ENCODE measurements around the gene PACSIN1.

Gene PACSIN1

GRCh38 chr6:34425132-34425497, 40.8 kb upstream of the PACSIN1 start:
- H3K27ac Mint-ChIP-seq, result peak overlapping the region; percentile 95 to 99 (median 98)
- no peak for TF ChIP-seq CTCF (IDR thresholded peaks at IDR 0.05; ENCODE audit: unreplicated experiment in 3 of 3)
- peaks cover 5% of the 10 kb centered on the region for H3K9me3 Mint-ChIP-seq
- H3K4me3 Mint-ChIP-seq, result peak overlapping the region; percentile 99 to 100 (median 100)
- peaks cover 17% of the 10 kb centered on the region for H3K4me1 Mint-ChIP-seq
- H3K36me3 Mint-ChIP-seq (ENCODE audit: low read depth), result peaks cover 38% of the 10 kb centered on the region
- peaks cover under 1% of the 10 kb centered on the region for H3K27me3 Mint-ChIP-seq (ENCODE audit: low read depth)

- peaks cover 4% of the 10 kb centered on the region for H3K27me3 Mint-ChIP-seq (ENCODE audit: low read depth)
- H3K36me3 Mint-ChIP-seq (ENCODE audit: low read depth), result peaks cover 33% of the 10 kb centered on the region
- H3K4me3 Mint-ChIP-seq, result peak within 1 kb of the TSS; percentile 99 to 100 (median 100)
- peak within 1 kb of the TSS; percentile 95 to 99 (median 98) for H3K27ac Mint-ChIP-seq
- H3K4me1 Mint-ChIP-seq, result peaks cover 17% of the 10 kb centered on the region
- no peak for TF ChIP-seq CTCF (IDR thresholded peaks at IDR 0.05; ENCODE audit: unreplicated experiment in 3 of 3)
- H3K9me3 Mint-ChIP-seq, result peaks cover 5% of the 10 kb centered on the region
These were observed 40.1 kb upstream of the PACSIN1 start, which contains the start of gene RPS10 for GRCh38 chr6:34425498-34426410. RPS10 (minus strand) TSS chr6:34426069; CDS start chr6:34425221, 848 bp downstream.

- Mint-ChIP-seq H3K27me3 (ENCODE audit: low read depth) (no peaks in the 10 kb centered on the region), H3K36me3 (ENCODE audit: low read depth) (no peaks in the 10 kb centered on the region), H3K27ac (no peak overlapping the region), H3K4me1 (no peaks in the 10 kb centered on the region), H3K9me3 (peaks cover 3% of the 10 kb centered on the region), H3K4me3 (no peak overlapping the region)
- TF ChIP-seq CTCF (IDR thresholded peaks at IDR 0.05; ENCODE audit: unreplicated experiment in 3 of 3), result no peak
These were observed 30.0 kb upstream of the PACSIN1 start for GRCh38 chr6:34435916-34436315.

- Mint-ChIP-seq H3K27ac (no peak overlapping the region), H3K4me1 (no peaks in the 10 kb centered on the region), H3K4me3 (no peak overlapping the region), H3K27me3 (ENCODE audit: low read depth) (no peaks in the 10 kb centered on the region), H3K36me3 (ENCODE audit: low read depth) (no peaks in the 10 kb centered on the region), H3K9me3 (peaks cover 3% of the 10 kb centered on the region)
- no peak for TF ChIP-seq CTCF (IDR thresholded peaks at IDR 0.05; ENCODE audit: unreplicated experiment in 3 of 3)
These were observed 28.9 kb upstream of the PACSIN1 start for GRCh38 chr6:34436803-34437643.

- Mint-ChIP-seq H3K4me1 (no peaks in the 10 kb centered on the region), H3K4me3 (no peak overlapping the region), H3K36me3 (ENCODE audit: low read depth) (no peaks in the 10 kb centered on the region), H3K27me3 (ENCODE audit: low read depth) (no peaks in the 10 kb centered on the region), H3K27ac (no peak overlapping the region), H3K9me3 (peaks cover 3% of the 10 kb centered on the region)
- no peak for TF ChIP-seq CTCF (IDR thresholded peaks at IDR 0.05; ENCODE audit: unreplicated experiment in 3 of 3)
These were observed 28.3 kb upstream of the PACSIN1 start for GRCh38 chr6:34437644-34437970.
